CD4-positive, alpha-beta memory T cell (primary cell): ENCODE results near the gene TRPV2. TPM values are rescaled to one million over a fixed set of nuclear protein-coding genes. Genes with fewer than 3 reads are reported as not detected.

Experiments
- CTCF ChIA-PET: fragments of 350-600 bp; sonication (Branson Sonifier 250); formaldehyde crosslinking; loops from one replicate; lab custom pipeline; 2021; ENCODE audit warnings: inconsistent platforms; ENCODE audit not compliant: partially characterized antibody; lab: Charles Lee
- POLR2A ChIA-PET: fragments of 350-600 bp; sonication (Branson Sonifier 250); formaldehyde crosslinking; loops from one replicate; lab custom pipeline; 2021; ENCODE audit not compliant: partially characterized antibody; lab: Charles Lee
- DNase-seq, 5 donors: peaks; one replicate each; pipeline versions ENCODE4 v3.0.0 to v3.0.0-alpha.2; 2020 to 2022; ENCODE audit warnings: mixed read lengths in 1 of 5
- H3K27ac ChIP-seq: one replicate; pipeline ENCODE4 v1.7.0; 2013; ENCODE audit warnings: low read depth, low read length
- H3K27me3 ChIP-seq: 2 replicates; pipeline ENCODE4 v1.7.0; 2013; ENCODE audit warnings: mild to moderate bottlenecking, low read length, moderate library complexity; ENCODE audit not compliant: insufficient read depth
- H3K36me3 ChIP-seq: 2 replicates; pipeline ENCODE4 v1.7.0; 2013; ENCODE audit warnings: mild to moderate bottlenecking, low read length, moderate library complexity; ENCODE audit not compliant: insufficient read depth
- H3K4me1 ChIP-seq: 2 replicates; pipeline ENCODE4 v1.7.0; 2013; ENCODE audit warnings: mild to moderate bottlenecking, low read length, moderate library complexity; ENCODE audit not compliant: insufficient read depth
- H3K4me3 ChIP-seq, 2 donors: one replicate each; pipeline ENCODE4 v1.7.0; 2013; ENCODE audit warnings: low read length in 2 of 2, mild to moderate bottlenecking in 1 of 2
- H3K9me3 ChIP-seq, 2 donors: one replicate each; pipeline ENCODE4 v1.7.0; 2013; ENCODE audit warnings: low read length in 2 of 2, control low read depth in 1 of 2; ENCODE audit not compliant: control insufficient read depth in 1 of 2
- H3K27ac Mint-ChIP-seq, 7 donors: one replicate each; pipeline ENCODE4 v1.8.0; 2020 to 2021; ENCODE audit warnings: mixed read lengths in 7 of 7, mild to moderate bottlenecking in 6 of 7, inconsistent platforms in 3 of 7, moderate library complexity in 3 of 7
- H3K27me3 Mint-ChIP-seq, 2 donors: one replicate each; pipeline ENCODE4 v1.8.0; 2020 to 2021; ENCODE audit warnings: mixed read lengths in 2 of 2
- H3K36me3 Mint-ChIP-seq, 2 donors: one replicate each; pipeline ENCODE4 v1.8.0; 2020 to 2021; ENCODE audit warnings: mixed read lengths in 2 of 2, inconsistent platforms in 1 of 2, mild to moderate bottlenecking in 1 of 2
- H3K4me1 Mint-ChIP-seq, 4 donors: one replicate each; pipeline ENCODE4 v1.8.0; 2020 to 2021; ENCODE audit warnings: mixed read lengths in 4 of 4, mild to moderate bottlenecking in 1 of 4
- H3K4me3 Mint-ChIP-seq, 8 donors: one replicate each; pipeline ENCODE4 v1.8.0; 2020 to 2021; ENCODE audit warnings: mixed read lengths in 8 of 8, mild to moderate bottlenecking in 7 of 8, moderate library complexity in 6 of 8, inconsistent platforms in 3 of 8
- H3K9me3 Mint-ChIP-seq, 8 donors: one replicate each; pipeline ENCODE4 v1.8.0; 2020 to 2021; ENCODE audit warnings: mixed read lengths in 8 of 8, mild to moderate bottlenecking in 5 of 8, inconsistent platforms in 3 of 8, moderate library complexity in 1 of 8
- intact Hi-C: fragments of 100-400 bp; cut with micrococcal nuclease; formaldehyde crosslinking; loops from one replicate; pipeline ENCODE4 v1.15.1; 2023
- polyA plus RNA-seq, 2 donors: library from polyadenylated mRNA; unstranded; fragments of 300-500 nt; fragmentation: Illumina TruSeq; gene quantifications; one replicate each; pipeline ENCODE4 v1.2.3, GENCODE V29; 2021
- total RNA-seq, 2 experiments: library from RNA; stranded (reverse); gene quantifications; one replicate each; pipeline ENCODE4 v1.2.3, GENCODE V29; 2021

TRPV2 gene
- total and polyA plus RNA-seq, 4 experiments from 2014 or later, result 95.0 to 127 (median 109) TPM

DNA sequence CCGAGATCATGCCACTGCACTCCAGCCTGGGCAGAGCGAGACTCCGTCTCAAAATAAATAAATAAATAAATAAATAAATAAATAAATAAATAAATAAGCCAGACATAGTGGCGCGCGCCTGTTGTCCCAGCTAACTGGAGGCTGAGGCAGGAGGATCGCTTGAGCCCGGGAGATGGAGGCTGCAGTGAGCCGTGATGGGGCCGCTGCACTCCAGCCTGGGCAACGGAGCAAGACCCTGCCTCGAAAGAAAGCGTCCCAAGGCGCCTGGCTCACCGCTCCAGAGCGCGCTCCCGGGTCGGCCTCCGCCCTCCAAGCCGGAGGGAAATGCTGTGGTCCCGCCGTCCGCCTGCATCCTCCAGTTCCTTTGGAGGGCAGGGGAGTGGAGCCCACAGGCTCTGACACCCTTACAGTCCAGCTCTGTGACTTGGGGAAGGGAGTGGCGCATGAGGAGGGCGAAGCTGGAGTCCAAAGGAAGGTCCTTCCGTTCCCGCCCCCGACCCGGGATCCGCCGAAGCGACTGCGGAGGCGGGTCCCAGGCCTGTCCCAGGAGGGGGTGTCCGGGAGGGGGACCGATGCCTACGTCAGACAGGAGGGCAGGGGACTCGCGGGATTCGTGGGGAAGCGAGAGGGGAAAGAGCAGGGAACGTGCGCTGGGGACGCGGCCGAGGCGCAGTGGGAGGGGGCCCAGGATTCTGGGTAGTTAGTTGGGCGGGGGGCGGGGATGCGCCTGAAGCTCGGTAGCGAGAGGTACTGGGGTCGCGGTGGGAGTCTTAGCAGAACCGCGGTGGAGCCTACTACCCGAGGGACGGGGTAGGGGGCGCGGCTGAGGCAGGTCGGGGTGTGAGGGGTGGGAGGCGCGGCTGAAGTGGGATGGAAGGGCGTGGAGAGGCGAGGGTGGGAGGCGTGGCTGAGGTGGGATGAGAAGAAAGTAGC, 8.4 kb upstream of the TRPV2 start:
- no peak for DNase-seq
- Histone ChIP-seq H3K27me3 (no peaks in the 10 kb centered on the region), H3K27ac (no peak overlapping the region), H3K4me1 (peaks cover 5% of the 10 kb centered on the region), H3K9me3 (no peaks in the 10 kb centered on the region), H3K36me3 (no peaks in the 10 kb centered on the region), H3K4me3 (peak overlapping the region; percentile 12 to 47)
- intact Hi-C loops, result no loop called here
- peaks cover 0 to 9% (median under 1%) of the 10 kb centered on the region in 4 donors for H3K4me1 Mint-ChIP-seq
- ChIA-PET POLR2A (interaction anchor here (0.7 to 1.0 kb wide), 2 partner anchors 24 to 26 kb away, joined by 3 to 5 read pairs; partner anchors contain the start of gene UBB), CTCF (interaction anchor here (0.8 kb wide), 1 partner anchor 17 kb away, joined by 3 read pairs; no protein-coding TSS in a partner anchor)
- H3K27me3 Mint-ChIP-seq, result peaks cover 2 to 6% of the 10 kb centered on the region in 2 donors
- no peaks in the 10 kb centered on the region for H3K9me3 Mint-ChIP-seq
- peak overlapping the region in 1 of 7 donors; percentile 31 for H3K27ac Mint-ChIP-seq
- H3K4me3 Mint-ChIP-seq, result peak overlapping the region in 7 of 8 donors; percentile 21 to 67 (median 55)
- H3K36me3 Mint-ChIP-seq, result no peaks in the 10 kb centered on the region

- intact Hi-C loops, result no loop called here
- CTCF ChIA-PET, result interaction anchor here (0.8 kb wide), 1 partner anchor 104 kb away, joined by 3 read pairs; no protein-coding TSS in a partner anchor
Observed at GRCh38 chr17:16407911-16408588, 7.3 kb upstream of the TRPV2 start.

DNA sequence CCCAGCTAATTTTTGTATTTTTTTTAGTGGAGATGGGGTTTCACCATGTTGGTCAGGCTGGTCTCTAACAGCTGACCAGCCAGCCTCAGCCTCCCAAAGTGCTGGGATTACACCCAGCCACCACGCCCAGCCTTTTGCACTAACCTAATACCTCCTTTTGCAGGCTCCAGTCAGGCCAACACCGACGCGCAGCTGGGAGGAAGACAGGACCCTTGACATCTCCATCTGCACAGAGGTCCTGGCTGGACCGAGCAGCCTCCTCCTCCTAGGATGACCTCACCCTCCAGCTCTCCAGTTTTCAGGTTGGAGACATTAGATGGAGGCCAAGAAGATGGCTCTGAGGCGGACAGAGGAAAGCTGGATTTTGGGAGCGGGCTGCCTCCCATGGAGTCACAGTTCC, 2.0 kb downstream of the TRPV2 start:
- Mint-ChIP-seq H3K36me3 (peaks cover 25 to 49% of the 10 kb centered on the region in 2 donors), H3K4me1 (peaks cover 26 to 73% (median 49%) of the 10 kb centered on the region in 4 donors), H3K27ac (peak overlapping the region; percentile 97 to 100 (median 99)), H3K27me3 (no peaks in the 10 kb centered on the region), H3K9me3 (no peaks in the 10 kb centered on the region), H3K4me3 (peak overlapping the region in 6 of 8 donors; percentile 91 to 98 (median 97))
- intact Hi-C loops, result no loop called here
- ChIA-PET POLR2A (interaction anchor here (1.7 to 7.3 kb wide), 4 partner anchors 10 to 119 kb away, joined by 4 to 129 read pairs (median 70); partner anchors contain the start of gene UBB), CTCF (interaction anchor here (1.0 to 4.5 kb wide), 3 partner anchors 32 to 105 kb away, joined by 4 to 68 read pairs (median 7); no protein-coding TSS in a partner anchor)
- DNase-seq, result no peak
- H3K27me3 ChIP-seq, result no peaks in the 10 kb centered on the region
- no peak overlapping the region for H3K4me3 ChIP-seq
- peaks cover 58% of the 10 kb centered on the region for H3K4me1 ChIP-seq
- peak overlapping the region; percentile 92 for H3K27ac ChIP-seq
- peaks cover 25% of the 10 kb centered on the region for H3K36me3 ChIP-seq
- H3K9me3 ChIP-seq, result no peaks in the 10 kb centered on the region

More at GRCh38 chr17:16407911-16408588, 7.3 kb upstream of the TRPV2 start:
- DNase-seq, result no peak
- Mint-ChIP-seq H3K36me3 (peaks cover 0 to 2% of the 10 kb centered on the region in 2 donors), H3K4me1 (peaks cover 0 to 11% (median 3%) of the 10 kb centered on the region in 4 donors), H3K9me3 (no peaks in the 10 kb centered on the region), H3K4me3 (peak overlapping the region in 6 of 8 donors; percentile 17 to 59 (median 30)), H3K27ac (peak overlapping the region in 1 of 7 donors; percentile 82), H3K27me3 (peaks cover 2 to 6% of the 10 kb centered on the region in 2 donors)
- H3K27me3 ChIP-seq, result no peaks in the 10 kb centered on the region
- peaks cover 5% of the 10 kb centered on the region for H3K4me1 ChIP-seq
- POLR2A ChIA-PET, result interaction anchor here (1.2 to 1.3 kb wide), 2 partner anchors 8 to 11 kb away, joined by 3 read pairs; no protein-coding TSS in a partner anchor
- no peaks in the 10 kb centered on the region for H3K9me3 ChIP-seq
- H3K27ac ChIP-seq, result no peak overlapping the region
- H3K4me3 ChIP-seq, result no peak overlapping the region
- no peaks in the 10 kb centered on the region for H3K36me3 ChIP-seq

DNA sequence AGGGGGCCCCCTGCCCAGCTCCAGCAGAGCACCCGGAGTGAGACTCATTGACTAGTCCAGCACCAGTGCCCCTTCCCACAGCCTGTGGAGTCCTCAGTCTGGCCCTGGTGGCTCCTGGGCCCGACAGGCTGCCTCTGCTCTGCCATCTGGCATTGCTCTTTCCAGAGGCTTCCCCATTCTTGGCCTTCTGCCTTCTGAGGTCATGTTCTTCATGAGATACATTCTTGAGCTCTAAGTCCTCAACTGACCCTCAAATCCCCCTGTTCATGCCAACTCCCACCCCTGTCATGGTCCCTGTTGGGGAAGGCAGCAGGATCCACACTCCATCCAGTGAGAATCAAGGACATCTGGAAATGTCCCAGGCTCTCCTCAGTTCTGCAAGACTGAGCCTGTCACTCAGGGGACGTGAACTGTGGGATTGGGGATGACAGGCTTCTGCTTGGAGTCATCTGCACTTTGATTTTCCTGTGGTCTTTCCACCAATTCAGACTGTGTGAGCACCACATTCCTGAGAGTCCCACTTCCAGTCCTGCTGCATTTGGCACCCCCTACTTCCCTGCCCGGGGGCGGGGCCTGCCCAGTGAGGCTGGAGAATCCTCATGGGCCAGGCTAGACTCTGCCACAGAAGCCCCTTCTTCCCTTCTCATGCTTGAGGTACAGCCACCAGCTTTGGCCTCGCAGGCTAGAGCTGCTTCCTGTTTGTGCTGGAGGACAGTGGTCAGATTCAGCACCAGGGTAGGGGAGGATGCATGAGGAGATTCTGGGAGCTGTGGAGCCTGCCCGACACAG, 2.7 kb downstream of the TRPV2 start:
- Histone ChIP-seq H3K36me3 (peaks cover 31% of the 10 kb centered on the region), H3K4me3 (no peak overlapping the region), H3K9me3 (no peaks in the 10 kb centered on the region), H3K27ac (peak overlapping the region; percentile 92), H3K27me3 (no peaks in the 10 kb centered on the region), H3K4me1 (peaks cover 58% of the 10 kb centered on the region)
- Mint-ChIP-seq H3K27me3 (no peaks in the 10 kb centered on the region), H3K27ac (peak overlapping the region; percentile 53 to 100 (median 86)), H3K36me3 (peaks cover 30 to 54% of the 10 kb centered on the region in 2 donors), H3K9me3 (no peaks in the 10 kb centered on the region), H3K4me1 (peaks cover 26 to 71% (median 51%) of the 10 kb centered on the region in 4 donors), H3K4me3 (peak overlapping the region; percentile 17 to 86 (median 50))
- ChIA-PET POLR2A (interaction anchor here (0.8 to 7.3 kb wide), 6 partner anchors 9 to 375 kb away, joined by 3 to 129 read pairs (median 12); partner anchors contain the start of gene UBB), CTCF (interaction anchor here (1.6 to 4.5 kb wide), 2 partner anchors 32 to 54 kb away, joined by 7 to 68 read pairs; no protein-coding TSS in a partner anchor)
- DNase-seq, result no peak
- intact Hi-C loops, result no loop called here

DNA sequence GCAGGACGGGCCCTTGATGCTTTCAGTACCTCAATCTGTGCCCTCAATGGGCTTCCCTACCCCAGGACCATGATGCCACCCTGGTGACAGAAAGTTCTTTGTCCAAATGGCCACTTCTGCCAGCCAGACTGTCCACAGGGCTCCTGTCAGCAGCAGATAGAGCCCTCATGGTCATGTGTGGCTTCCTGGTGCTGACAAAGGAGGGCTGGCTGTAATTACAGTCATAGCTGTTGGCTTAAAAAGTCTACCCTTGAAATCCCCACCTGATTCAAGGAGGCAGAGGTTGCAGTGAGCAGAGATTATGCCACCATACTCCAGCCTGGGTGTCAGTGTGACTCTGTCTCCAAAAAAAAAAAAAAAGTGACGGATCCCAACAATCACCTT, 3.3 kb downstream of the TRPV2 start:
- Mint-ChIP-seq H3K4me1 (peaks cover 26 to 69% (median 50%) of the 10 kb centered on the region in 4 donors), H3K27ac (peak overlapping the region; percentile 53 to 100 (median 89)), H3K4me3 (peak overlapping the region; percentile 40 to 86 (median 73)), H3K27me3 (no peaks in the 10 kb centered on the region), H3K9me3 (no peaks in the 10 kb centered on the region), H3K36me3 (peaks cover 28 to 58% of the 10 kb centered on the region in 2 donors)
- Histone ChIP-seq H3K27ac (peak overlapping the region; percentile 92), H3K9me3 (no peaks in the 10 kb centered on the region), H3K27me3 (no peaks in the 10 kb centered on the region), H3K4me1 (peaks cover 58% of the 10 kb centered on the region), H3K4me3 (no peak overlapping the region), H3K36me3 (peaks cover 37% of the 10 kb centered on the region)
- intact Hi-C loops, result no loop called here
- ChIA-PET POLR2A (interaction anchor here (0.8 to 7.3 kb wide), 8 partner anchors 9 to 376 kb away, joined by 3 to 129 read pairs (median 4); partner anchors contain the start of gene UBB), CTCF (interaction anchor here (1.6 kb wide), 1 partner anchor 33 kb away, joined by 7 read pairs; no protein-coding TSS in a partner anchor)
- no peak for DNase-seq
